NCI-H2171 (cell line): ENCODE data around the gene HINT2.
A peak's percentile ranks its signal among the peaks of the same experiment; 100 is the strongest.

Experiments
- DNase-seq: peaks from one replicate; lab custom pipeline; 2025; lab: John Stamatoyannopoulos, UW

HINT2 gene

DNA sequence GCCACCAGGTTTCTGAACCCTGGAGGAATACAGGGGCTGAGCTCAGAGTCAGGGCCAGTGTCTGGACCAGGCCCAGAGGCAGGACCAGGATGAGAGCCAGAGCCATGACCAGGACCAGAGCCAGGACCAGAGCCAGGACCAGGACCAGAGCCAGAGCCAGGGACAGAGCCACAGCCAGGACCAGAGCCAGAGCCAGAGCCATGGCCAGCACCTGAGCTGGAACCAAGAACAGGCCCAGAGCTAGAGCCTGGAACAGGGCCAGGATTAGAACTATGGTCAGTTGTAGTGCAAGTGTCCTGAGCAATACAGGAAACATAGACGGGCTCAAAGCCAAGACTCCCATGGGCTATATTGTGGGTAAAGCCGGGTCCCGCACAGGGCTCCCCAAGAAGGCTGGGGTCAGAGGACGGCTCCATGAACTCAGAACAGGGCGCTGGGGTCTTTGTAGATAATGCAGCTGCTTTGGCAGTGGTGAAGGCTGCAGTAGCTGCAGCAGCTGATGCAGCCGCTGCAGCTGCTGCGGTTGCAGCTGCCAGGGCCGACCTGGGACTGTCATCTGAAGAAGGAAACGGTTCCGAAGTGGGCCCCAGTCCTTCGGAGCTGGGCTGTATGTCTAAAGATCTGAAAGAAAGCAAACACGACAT lies 3.3 kb downstream of the HINT2 start:
- no peak for DNase-seq

DNA sequence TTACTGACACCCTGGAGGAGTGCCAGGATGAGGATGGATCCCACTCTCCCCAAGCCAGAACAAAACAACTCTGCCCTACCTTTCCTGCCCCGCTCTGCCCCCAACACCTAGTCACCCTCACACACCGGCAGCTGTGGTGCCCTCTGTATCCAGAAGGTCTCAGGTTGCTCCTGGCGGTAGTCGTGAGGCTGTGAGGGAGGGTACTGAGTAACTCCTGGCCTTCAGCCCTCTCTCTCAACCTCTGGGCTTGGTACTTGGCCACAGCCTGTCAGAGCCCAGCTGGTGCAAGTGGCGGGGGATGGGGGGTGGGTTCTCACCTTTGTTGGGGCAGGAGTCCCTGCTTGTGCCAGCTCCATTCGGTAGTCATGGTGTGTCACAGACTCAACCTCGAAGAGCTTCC lies 4.7 kb downstream of the HINT2 start:
- DNase-seq = no peak

GRCh38 chr9:35808433-35808832 lies 6.4 kb downstream of the HINT2 start:
- no peak for DNase-seq

DNA sequence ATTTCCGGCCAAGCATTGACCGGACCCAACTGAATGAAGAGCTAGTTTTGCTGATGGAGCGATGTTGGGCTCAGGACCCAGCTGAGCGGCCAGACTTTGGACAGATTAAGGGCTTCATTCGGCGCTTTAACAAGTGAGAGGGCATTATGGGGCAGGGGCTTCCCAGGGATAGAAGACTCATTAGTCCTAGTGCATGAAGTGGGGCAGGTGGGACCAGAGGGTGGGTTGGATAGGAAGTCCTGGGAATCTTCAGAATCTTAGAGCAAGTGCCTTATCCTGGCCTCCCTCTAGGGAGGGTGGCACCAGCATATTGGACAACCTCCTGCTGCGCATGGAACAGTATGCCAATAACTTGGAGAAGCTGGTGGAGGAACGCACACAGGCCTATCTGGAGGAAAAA lies 8.7 kb downstream of the HINT2 start:
- DNase-seq = no peak

DNA sequence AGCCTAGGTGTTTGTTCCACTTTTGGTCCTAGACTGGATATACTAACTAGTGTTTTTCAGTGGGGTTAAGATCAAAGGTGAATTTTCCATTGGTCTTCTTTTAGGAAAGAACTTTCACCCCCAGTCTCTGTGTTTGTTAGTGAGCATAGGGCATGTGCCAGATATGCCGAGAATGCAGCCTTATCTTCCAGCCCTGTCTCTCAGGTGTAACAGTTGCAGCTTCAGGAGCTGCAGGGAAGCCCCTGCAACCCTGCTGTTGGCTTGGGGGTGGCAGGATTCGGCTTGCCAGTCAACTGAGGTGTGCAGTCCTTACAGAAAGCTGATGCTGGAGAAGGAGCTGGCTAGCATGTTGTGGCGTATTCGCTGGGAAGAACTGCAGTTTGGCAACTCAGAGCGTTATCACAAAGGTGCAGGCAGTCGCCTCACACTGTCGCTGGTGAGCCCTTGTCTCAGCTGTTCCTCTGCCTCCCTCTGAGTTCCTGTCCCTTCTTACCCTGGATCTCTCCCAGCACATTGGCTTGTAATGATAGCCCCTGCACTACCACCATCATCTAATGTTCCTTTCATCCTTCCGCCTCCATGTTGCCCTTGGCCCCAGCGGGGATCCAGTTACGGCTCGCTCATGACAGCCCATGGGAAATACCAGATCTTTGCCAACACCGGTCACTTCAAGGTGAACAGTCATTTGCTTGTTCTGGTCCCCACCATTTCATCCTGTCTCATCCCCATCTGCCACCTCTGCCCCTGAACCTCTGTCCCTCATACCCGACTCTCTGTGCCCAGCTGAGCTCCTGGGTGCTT lies 13.3 kb downstream of the HINT2 start:
- DNase-seq = no peak

DNA sequence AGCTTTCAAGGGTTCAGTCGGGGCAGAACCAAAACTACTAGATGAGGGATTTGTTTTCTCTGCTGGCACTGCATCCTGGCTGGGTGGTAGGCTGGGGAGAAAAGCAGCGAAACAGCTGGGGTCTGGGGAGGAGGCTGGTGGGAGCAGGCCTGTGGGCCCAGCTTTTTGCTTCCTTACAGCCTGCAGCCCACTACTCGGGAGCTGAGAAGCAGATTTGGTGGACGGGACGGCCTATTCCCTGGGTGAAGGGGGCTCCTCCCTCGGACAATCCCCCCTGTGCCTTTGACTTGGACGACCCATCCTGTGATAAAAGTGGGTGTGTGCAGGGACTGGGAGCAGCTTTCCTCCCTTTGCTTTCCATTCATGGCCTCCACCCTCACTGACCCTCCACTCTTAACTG lies 14.3 kb downstream of the HINT2 start:
- DNase-seq = no peak

- DNase-seq = no peak
These were observed 16.0 kb downstream of the HINT2 start for GRCh38 chr9:35798658-35799374.

GRCh38 chr9:35797311-35798109 lies 17.3 kb downstream of the HINT2 start:
- no peak for DNase-seq

DNA sequence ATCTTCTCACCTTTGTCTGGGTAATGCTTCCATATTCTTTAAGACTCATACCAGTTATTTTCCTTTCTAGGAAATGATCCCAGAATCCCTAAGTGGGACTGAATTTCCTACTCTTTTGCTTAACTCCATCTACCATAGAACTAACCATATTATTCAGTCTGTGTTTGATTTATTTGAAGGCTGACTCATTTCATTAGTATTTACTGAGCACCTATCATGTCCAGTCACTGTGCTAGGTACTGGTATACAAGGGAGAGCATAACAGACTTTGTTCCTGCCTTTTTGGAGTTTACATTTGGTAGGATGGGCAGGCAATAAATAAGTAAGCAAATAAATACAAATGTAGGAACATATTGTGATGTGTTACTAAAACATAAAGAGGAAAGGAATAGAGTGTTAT lies 19.1 kb downstream of the HINT2 start:
- DNase-seq = no peak

- DNase-seq = no peak
These were observed 21.4 kb downstream of the HINT2 start for GRCh38 chr9:35793461-35793860.

DNA sequence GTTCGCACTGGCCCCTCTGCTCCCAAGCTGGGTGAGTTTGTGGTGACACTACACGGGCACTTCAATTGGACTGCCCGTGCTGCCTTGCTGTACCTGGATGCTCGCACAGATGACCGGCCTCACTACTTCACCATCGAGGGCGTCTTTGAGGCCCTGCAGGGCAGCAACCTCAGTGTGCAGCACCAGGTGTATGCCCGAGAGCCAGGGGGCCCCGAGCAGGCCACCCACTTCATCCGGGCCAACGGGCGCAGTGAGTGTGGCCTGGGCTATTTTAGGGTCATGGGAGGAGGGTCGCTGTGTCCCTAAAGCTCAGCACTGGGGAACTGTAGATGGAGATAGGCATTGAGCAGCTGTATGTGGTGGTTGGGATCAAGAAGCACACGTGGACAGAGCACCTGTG lies 22.0 kb downstream of the HINT2 start:
- DNase-seq = no peak

GRCh38 chr9:35792024-35792813 lies 22.6 kb downstream of the HINT2 start:
- no peak for DNase-seq

- no peak for DNase-seq
These were observed 23.4 kb downstream of the HINT2 start, which contains the start of gene NPR2 for GRCh38 chr9:35791297-35791921. NPR2 (plus strand) TSS chr9:35791591; CDS start chr9:35792409, 818 bp downstream.

GRCh38 chr9:35790385-35791296 lies 24.2 kb downstream of the HINT2 start:
- DNase-seq = peak; percentile 51

- DNase-seq = no peak
These were observed 24.8 kb downstream of the HINT2 start for GRCh38 chr9:35790025-35790384.

- DNase-seq = no peak
These were observed 25.3 kb downstream of the HINT2 start for GRCh38 chr9:35789541-35789940.

GRCh38 chr9:35783418-35783817 lies 31.4 kb downstream of the HINT2 start:
- DNase-seq = no peak

DNA sequence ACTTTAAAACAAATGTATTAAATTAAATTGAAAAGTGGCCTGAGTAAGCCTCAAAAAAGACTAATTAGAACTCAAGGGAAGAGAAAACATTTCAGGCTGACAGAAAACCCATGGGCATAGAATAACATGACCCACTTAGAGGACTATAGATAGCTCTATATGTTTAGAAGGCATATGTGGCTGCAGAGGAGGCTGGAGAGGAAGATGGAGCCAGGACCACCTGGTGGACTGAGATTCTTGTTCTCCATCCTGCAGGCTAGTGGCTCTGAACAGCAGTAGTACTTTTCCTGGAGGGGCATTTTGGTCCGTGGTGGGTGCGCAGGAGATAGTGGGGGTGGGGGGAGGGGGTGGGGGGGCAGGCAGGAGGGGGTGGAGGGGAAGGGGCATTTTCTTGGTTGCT lies 33.8 kb downstream of the HINT2 start:
- no peak for DNase-seq

DNA sequence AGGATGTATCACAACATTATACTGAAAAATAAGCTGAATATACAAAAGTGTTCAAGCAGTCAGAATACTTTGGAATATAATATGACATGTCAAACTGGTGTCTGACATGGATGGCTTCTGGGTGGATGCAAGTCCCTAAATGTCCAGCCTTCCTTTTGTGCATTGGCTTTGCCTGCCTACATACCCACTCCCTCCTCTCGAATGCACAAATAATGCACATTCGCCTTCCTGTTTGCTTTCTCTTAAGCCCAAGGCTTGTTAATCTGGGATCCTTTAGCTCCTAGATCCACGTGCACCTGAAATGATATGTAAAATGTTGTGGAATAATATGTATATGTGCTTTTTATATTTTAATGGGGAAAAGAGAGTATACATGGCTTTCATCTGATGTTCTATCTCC lies 36.3 kb downstream of the HINT2 start:
- DNase-seq = no peak

- peak; percentile 28 for DNase-seq
These were observed 38.8 kb downstream of the HINT2 start for GRCh38 chr9:35776018-35776417.
